Testis (tissue), 3 donors: ENCODE data around the gene SHC4. TPM values are rescaled to one million over a fixed set of nuclear protein-coding genes. Genes with fewer than 3 reads are reported as not detected.
"Not testable (repeated sequence)": the region's sequence is repeated elsewhere in the genome, so short reads cannot be mapped to it uniquely, and the experiment has no call there.

Experiments used
- DNase-seq: peaks from one replicate; pipeline ENCODE4 v3.0.0-alpha.2; 2019
- H3K27ac ChIP-seq, 2 donors: fragments of 200-600 bp; sonication (generic); one replicate each; pipeline ENCODE4 v1.5.1; 2019
- H3K27me3 ChIP-seq: fragments of 200-600 bp; sonication (generic); one replicate; pipeline ENCODE4 v1.5.1; 2019
- H3K36me3 ChIP-seq: fragments of 200-600 bp; sonication (generic); one replicate; pipeline ENCODE4 v1.5.1; 2017; ENCODE audit warnings: low read depth; ENCODE audit errors: missing control alignments
- H3K4me1 ChIP-seq: fragments of 200-600 bp; sonication (generic); one replicate; pipeline ENCODE4 v1.5.1; 2019
- H3K4me3 ChIP-seq, 2 donors: fragments of 200-600 bp; sonication (generic); one replicate each; pipeline ENCODE4 v1.5.1; 2017 to 2019
- H3K9me3 ChIP-seq: fragments of 200-600 bp; sonication (generic); one replicate; pipeline ENCODE4 v1.5.1; 2017
- POLR2A ChIP-seq: fragments of 450-650 bp; IDR thresholded peaks from one replicate; pipeline ENCODE4 v1.6.1; 2017; ENCODE audit warnings: antibody characterized with exemption, mild to moderate bottlenecking, moderate library complexity
- WGBS, 2 donors: methylation state at CpG; one replicate each; pipeline ENCODE4 v1.1.5; 2018; 5-methylcytosine and 5-hydroxymethylcytosine counted together
- intact Hi-C: fragments of 100-400 bp; cut with DNase I; formaldehyde crosslinking; loops from one replicate; pipeline ENCODE4 v1.15.1; 2023; ENCODE audit warnings: low total_unique reads
- polyA plus RNA-seq: library from polyadenylated mRNA; stranded (reverse); fragments of 350-450 nt; fragmentation: Illumina TruSeq; extraction: RNeasy Lipid Tissue Mini Kit (QIAGEN cat#74804); gene quantifications from one replicate; pipeline ENCODE4 v1.2.3, GENCODE V29; 2014; ENCODE audit warnings: low read depth, low replicate concordance; ENCODE audit not compliant: insufficient read depth
- total RNA-seq, 2 donors: library from RNA; depleted of rRNA; stranded (reverse); fragments of >200 nt; gene quantifications; one replicate each; pipeline ENCODE4 v1.2.3, GENCODE V29; 2016
- TF ChIP-seq, protein P1 (sequence below), 3 experiments: fragments of 450-650 bp in 2 of 3; fragments of 200-600 bp in 1 of 3; sonication (generic) in 1 of 3; IDR thresholded peaks; one replicate each; pipeline ENCODE4 v1.5.1; 2016 to 2019; ENCODE audit warnings: antibody characterized with exemption in 3 of 3, mild to moderate bottlenecking in 2 of 3, moderate library complexity in 1 of 3

Gene SHC4
- total and polyA plus RNA-seq, 3 donors from 2014 or later = 22.7 to 70.4 (median 52.0) TPM

DNA sequence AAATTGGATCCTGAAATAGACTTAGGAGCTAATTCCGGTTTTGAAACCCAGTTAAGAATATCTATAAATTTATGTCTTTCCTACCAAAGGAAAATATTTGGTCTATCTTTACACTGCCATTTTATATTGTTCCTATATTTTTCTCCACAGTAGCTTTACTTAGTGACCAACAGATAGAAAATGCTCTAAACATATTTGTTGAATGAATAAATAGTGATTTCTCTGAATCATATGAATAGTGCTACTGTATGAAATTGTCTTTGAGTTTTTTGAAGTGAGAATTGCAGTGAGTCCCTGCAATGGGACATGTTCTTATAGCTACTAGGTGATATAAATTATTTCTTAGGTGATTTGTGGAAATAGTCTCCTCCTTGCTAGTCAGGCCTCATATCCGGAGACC lies 104.3 kb downstream of the SHC4 start:
- H3K36me3 ChIP-seq = no peaks in the 10 kb centered on the region
- intact Hi-C loops = no loop called here
- peaks cover 9% of the 10 kb centered on the region for H3K4me1 ChIP-seq
- H3K27me3 ChIP-seq = no peaks in the 10 kb centered on the region
- DNase-seq = no peak
- H3K27ac ChIP-seq = no peak overlapping the region
- H3K4me3 ChIP-seq = no peak overlapping the region
- 89 to 94% methylated on average over 2 of the region's 2 CpGs for WGBS, 2 donors
- TF ChIP-seq, protein P1, sequence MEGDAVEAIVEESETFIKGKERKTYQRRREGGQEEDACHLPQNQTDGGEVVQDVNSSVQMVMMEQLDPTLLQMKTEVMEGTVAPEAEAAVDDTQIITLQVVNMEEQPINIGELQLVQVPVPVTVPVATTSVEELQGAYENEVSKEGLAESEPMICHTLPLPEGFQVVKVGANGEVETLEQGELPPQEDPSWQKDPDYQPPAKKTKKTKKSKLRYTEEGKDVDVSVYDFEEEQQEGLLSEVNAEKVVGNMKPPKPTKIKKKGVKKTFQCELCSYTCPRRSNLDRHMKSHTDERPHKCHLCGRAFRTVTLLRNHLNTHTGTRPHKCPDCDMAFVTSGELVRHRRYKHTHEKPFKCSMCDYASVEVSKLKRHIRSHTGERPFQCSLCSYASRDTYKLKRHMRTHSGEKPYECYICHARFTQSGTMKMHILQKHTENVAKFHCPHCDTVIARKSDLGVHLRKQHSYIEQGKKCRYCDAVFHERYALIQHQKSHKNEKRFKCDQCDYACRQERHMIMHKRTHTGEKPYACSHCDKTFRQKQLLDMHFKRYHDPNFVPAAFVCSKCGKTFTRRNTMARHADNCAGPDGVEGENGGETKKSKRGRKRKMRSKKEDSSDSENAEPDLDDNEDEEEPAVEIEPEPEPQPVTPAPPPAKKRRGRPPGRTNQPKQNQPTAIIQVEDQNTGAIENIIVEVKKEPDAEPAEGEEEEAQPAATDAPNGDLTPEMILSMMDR (IDR thresholded peaks at IDR 0.05) = no peak
- TF ChIP-seq POLR2A = no peak
- H3K9me3 ChIP-seq = no peaks in the 10 kb centered on the region

DNA sequence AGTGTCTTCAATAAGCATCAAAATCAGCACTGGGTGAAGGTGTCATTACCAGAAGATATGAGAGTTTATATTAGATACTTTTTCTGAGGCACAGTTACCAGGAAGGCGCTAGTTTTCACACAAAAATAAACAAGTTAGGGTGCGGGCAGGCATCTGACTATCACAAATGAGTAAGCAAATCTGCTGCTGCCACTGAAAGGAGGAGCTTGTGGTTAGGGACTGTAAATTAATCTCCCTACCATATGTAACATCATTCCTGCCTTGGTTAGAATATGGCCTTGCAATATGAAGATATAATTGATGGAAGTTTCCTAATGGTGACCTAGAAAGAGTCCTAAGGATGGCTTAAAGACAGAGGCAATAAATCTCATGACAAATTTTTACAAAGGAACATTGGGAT lies 105.3 kb downstream of the SHC4 start:
- Histone ChIP-seq H3K9me3 (no peaks in the 10 kb centered on the region), H3K27ac (no peak overlapping the region), H3K4me3 (no peak overlapping the region), H3K4me1 (peaks cover 9% of the 10 kb centered on the region), H3K27me3 (no peaks in the 10 kb centered on the region), H3K36me3 (no peaks in the 10 kb centered on the region)
- 71 to 83% methylated on average over 2 of the region's 2 CpGs for WGBS, 2 donors
- TF ChIP-seq, protein P1 (IDR thresholded peaks at IDR 0.05) = no peak
- no peak for TF ChIP-seq POLR2A
- intact Hi-C loops = no loop called here
- DNase-seq = no peak

DNA sequence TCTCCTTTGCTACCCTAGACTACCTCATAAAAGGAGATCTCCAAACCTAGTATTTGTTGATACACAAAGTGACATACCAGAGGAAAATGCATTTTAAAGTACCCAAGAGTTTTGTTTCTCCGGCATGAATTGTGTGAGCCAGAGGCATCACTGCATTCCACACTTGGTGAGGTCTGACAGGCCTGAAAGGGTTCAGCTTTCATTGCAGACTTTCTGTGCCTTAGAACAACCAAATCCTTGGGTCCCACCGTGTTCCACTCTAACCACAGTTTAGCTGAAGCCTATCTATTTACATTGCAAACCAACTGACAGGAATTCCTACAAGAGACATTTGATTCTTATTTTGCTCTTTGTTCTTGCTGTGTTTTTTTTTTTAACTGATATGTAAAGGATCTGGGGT lies 106.8 kb downstream of the SHC4 start:
- Histone ChIP-seq H3K27me3 (no peaks in the 10 kb centered on the region), H3K4me3 (no peak overlapping the region), H3K4me1 (peaks cover 9% of the 10 kb centered on the region), H3K36me3 (no peaks in the 10 kb centered on the region), H3K27ac (no peak overlapping the region), H3K9me3 (no peaks in the 10 kb centered on the region)
- WGBS, 2 donors = 63 to 65% methylated on average over 2 of the region's 2 CpGs
- intact Hi-C loops = no loop called here
- no peak for DNase-seq
- no peak for TF ChIP-seq POLR2A
- TF ChIP-seq, protein P1 (IDR thresholded peaks at IDR 0.05) = no peak

DNA sequence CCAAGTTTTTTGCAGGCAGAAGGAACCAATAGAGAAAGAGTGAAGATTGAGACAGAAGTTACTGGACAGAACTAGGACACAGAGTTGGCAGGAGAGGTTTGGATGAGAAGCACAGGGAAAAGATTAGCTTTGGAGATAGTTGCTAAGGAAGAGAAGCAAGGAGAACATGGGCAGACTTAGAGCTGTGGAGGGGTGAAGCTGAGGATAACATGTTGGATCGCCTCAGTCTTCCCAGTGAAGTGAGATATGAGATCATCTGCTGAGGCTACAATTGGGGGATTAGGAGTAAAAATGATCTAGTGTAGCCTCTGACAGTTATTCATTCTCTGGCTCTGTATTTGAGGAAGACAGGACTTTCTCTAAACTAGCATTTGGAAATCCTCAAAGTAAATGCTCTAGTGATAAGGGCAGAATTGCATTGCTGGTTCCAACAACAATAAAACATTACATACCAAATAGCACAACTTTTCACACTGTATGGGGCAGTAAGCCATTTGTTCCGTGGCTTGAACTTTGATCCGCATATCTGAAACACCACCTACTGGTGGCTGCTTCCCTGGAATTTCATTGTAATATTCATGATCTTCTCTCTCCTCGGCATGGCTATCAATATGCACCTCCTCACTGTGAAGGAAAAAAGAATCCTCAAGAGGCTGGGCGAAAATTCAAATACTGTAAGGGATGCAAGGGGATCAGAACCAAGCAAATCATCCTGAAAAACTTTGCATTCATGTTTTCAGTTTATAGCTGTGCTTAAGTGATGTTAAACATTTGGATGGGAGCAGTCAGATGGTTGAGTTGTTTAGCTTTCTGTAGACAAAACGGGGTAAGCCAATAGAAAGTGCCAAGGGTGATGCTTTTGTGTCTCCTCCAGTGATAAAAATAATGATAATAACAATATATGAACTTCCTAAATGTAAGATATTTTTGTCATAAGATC lies 107.9 kb downstream of the SHC4 start:
- no peak for TF ChIP-seq POLR2A
- TF ChIP-seq, protein P1 (IDR thresholded peaks at IDR 0.05) = peak in 2 of 3 experiments; percentile 37 to 46
- intact Hi-C loops = no loop called here
- H3K4me3 ChIP-seq = no peak overlapping the region
- 35 to 40% methylated on average over 6 of the region's 6 CpGs for WGBS, 2 donors
- peaks cover 9% of the 10 kb centered on the region for H3K4me1 ChIP-seq
- no peaks in the 10 kb centered on the region for H3K9me3 ChIP-seq
- peak; percentile 25 for DNase-seq
- no peaks in the 10 kb centered on the region for H3K27me3 ChIP-seq
- H3K36me3 ChIP-seq = no peaks in the 10 kb centered on the region
- no peak overlapping the region for H3K27ac ChIP-seq

DNA sequence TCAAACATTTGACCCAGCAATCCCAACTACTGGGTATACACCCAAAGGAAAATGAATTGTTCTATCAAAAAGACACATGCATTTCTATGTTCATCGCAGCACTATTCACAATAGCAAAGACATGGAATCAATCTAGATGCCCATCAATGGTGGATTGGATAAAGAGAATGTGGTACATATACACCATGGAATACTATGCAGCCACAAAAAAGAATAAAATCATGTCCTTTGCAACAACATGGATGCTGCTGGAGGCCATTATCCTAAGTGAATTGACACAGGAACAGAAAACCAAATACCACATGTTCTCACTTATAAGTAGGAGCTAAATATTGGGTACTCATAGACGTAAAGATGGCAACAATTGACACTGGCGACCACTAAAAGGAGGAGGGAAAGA lies 109.3 kb downstream of the SHC4 start:
- 95% methylated on average over 3 of the region's 3 CpGs for WGBS, 2 donors
- intact Hi-C loops, H3K27me3 ChIP-seq: not testable (repeated sequence)

More for the DNA sequence above, 109.3 kb downstream of the SHC4 start:
- not testable (repeated sequence) for H3K4me1 ChIP-seq, H3K36me3 ChIP-seq, H3K4me3 ChIP-seq, H3K9me3 ChIP-seq, H3K27ac ChIP-seq, DNase-seq
